HFFc6 (cell line): ENCODE results near the gene TMEM250. TPM values are rescaled to one million over a fixed set of nuclear protein-coding genes. Genes with fewer than 3 reads are reported as not detected.
A peak's percentile ranks its signal among the peaks of the same experiment; 100 is the strongest.
"Not testable (repeated sequence)": the region's sequence is repeated elsewhere in the genome, so short reads cannot be mapped to it uniquely, and the experiment has no call there.

Experiments
- DNase-seq: peaks from one replicate; pipeline ENCODE4 v3.0.0-alpha.2; 2018
- H3K27ac Mint-ChIP-seq: 2 replicates; pipeline ENCODE4 v1.8.0; 2020; ENCODE audit warnings: mild to moderate bottlenecking, mixed read lengths
- H3K27me3 Mint-ChIP-seq: 2 replicates; pipeline ENCODE4 v1.8.0; 2021; ENCODE audit warnings: mild to moderate bottlenecking, moderate library complexity, mixed read lengths; ENCODE audit not compliant: insufficient read depth
- H3K36me3 Mint-ChIP-seq: 2 replicates; pipeline ENCODE4 v1.8.0; 2021; ENCODE audit warnings: low read depth, mixed read lengths
- H3K4me1 Mint-ChIP-seq: 2 replicates; pipeline ENCODE4 v1.8.0; 2020; ENCODE audit warnings: low read depth, mixed read lengths
- H3K4me3 Mint-ChIP-seq: 2 replicates; pipeline ENCODE4 v1.8.0; 2020; ENCODE audit warnings: mild to moderate bottlenecking, moderate library complexity, mixed read lengths
- H3K9me3 Mint-ChIP-seq: 2 replicates; pipeline ENCODE4 v1.8.0; 2020; ENCODE audit warnings: mild to moderate bottlenecking, mixed read lengths
- total RNA-seq, 6 experiments: library from RNA; stranded (reverse); fragmentation: NEBNext Ultra II Directional; extraction: Animal tissue kit (Norgen Biotek cat#: 25700); gene quantifications; 2 replicates in 1 of 6; 3 replicates in 5 of 6; pipeline ENCODE4 v1.2.3, GENCODE V29; 2021
- TF ChIP-seq, protein P1 (sequence below): fragments of 200-600 bp; sonication (generic); IDR thresholded peaks from 2 replicates; pipeline ENCODE4 v1.5.0; 2021; ENCODE audit warnings: antibody characterized with exemption, mild to moderate bottlenecking

Gene TMEM250
- total RNA-seq, 6 experiments from 2014 or later: 31.6 to 45.4 (median 35.7) TPM

DNA sequence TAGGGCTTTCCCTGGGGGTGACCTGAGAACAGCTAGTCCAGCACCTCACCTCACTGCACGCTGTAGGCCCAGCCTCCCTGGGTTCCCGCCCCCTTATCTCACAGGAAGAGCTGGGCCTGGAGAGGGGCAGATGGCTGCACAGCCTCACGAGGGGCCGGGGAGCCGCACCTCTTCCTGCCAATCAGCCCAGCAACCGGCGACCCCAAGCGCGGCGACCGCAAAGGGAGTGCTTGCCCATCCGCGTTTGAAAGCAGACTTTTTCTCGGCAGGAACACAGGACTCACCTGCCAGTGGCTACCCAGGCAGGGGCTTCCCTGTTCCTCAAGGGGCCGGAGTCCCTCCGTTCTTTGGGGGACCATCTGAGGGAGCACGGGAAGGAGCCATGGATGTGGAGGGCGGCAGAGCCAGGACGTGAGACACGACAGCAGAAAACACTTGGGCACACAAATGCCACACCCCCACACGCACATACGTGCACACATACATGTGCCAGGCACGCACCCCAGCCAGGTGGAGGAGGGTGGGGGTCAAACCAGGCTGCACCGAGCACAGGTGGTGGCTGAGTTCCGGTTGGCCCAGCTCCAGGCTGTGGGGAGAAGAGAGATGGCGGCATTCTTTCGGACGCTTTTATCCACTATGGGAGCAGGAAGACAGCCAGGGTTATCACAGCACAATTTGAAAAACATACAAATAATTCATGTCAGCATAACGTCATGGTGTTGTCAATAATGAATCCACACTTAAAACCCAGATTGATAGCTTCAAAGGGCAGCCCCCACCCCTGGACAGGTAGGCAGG lies 11.3 kb downstream of the TMEM250 start:
- Mint-ChIP-seq H3K4me1 (peaks cover 24% of the 10 kb centered on the region), H3K27ac (no peak overlapping the region; the same call in 1 of the 2 replicates), H3K4me3 (no peak overlapping the region), H3K27me3 (peaks cover 5% of the 10 kb centered on the region), H3K9me3 (no peaks in the 10 kb centered on the region), H3K36me3 (no peaks in the 10 kb centered on the region)
- DNase-seq: no peak
- TF ChIP-seq, protein P1, sequence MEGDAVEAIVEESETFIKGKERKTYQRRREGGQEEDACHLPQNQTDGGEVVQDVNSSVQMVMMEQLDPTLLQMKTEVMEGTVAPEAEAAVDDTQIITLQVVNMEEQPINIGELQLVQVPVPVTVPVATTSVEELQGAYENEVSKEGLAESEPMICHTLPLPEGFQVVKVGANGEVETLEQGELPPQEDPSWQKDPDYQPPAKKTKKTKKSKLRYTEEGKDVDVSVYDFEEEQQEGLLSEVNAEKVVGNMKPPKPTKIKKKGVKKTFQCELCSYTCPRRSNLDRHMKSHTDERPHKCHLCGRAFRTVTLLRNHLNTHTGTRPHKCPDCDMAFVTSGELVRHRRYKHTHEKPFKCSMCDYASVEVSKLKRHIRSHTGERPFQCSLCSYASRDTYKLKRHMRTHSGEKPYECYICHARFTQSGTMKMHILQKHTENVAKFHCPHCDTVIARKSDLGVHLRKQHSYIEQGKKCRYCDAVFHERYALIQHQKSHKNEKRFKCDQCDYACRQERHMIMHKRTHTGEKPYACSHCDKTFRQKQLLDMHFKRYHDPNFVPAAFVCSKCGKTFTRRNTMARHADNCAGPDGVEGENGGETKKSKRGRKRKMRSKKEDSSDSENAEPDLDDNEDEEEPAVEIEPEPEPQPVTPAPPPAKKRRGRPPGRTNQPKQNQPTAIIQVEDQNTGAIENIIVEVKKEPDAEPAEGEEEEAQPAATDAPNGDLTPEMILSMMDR: no peak

DNA sequence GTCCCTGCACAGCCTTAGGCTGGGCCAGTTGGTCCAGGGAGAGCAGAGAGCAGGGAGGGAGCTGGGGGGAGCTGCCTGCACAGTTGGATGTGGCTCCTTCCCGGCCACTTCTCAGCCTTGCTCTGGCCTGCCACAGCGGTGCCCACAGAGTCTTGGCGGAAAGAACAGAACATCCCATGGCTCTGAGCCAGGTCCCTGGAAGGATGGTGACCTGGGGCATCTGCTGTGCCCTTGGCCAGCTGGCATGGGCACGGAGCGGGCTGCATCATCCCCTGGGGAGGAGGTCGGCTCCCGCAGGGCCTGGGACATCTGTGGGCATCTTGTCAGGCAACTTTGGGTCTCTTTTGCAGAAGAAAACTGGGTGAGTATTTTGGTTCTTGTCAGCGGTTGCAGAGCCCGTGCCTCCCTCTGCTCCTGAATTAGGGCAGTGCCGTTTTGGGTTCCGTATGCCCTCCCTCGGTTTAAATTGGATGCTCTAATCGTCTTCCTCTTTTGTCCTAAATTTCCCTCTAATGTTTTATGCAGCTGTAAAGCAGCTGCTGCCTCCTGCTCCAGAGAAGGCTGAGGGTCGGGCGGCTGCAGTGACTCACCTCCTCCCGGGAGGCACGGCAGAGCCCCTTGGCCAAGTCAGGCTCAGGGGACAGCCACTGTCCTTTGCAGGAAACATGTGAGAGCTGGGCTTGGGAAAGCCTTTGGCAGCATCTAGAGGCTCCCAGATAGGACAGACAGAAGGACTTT lies 13.1 kb downstream of the TMEM250 start:
- Mint-ChIP-seq H3K9me3 (no peaks in the 10 kb centered on the region), H3K36me3 (no peaks in the 10 kb centered on the region), H3K4me1 (peaks cover 23% of the 10 kb centered on the region), H3K27ac (no peak overlapping the region), H3K27me3 (peaks cover 5% of the 10 kb centered on the region), H3K4me3 (peak overlapping the region; percentile 31)
- DNase-seq: no peak
- TF ChIP-seq, protein P1: no peak

DNA sequence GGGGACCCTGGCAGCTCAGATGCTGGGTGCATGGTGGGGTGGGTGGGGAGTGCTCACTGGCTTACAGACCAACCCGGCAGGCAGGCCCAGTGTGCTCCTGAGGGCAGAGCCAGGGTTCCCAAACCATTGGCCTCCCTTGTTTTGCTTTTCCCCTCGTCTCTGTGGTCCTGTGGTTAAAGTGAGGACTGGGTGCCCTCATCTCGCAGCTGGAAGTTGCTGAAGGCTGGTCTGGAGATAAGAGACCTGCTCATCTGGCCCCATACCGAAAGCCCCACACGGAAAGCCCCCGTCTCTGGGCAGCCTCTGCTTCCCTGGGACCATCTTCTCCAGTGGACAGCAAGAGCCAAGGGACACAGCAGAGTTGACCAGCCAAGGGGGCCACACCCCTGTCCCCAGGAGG lies 13.8 kb downstream of the TMEM250 start:
- peaks cover 5% of the 10 kb centered on the region for H3K27me3 Mint-ChIP-seq
- H3K9me3 Mint-ChIP-seq: no peaks in the 10 kb centered on the region
- no peaks in the 10 kb centered on the region for H3K36me3 Mint-ChIP-seq
- peaks cover 17% of the 10 kb centered on the region for H3K4me1 Mint-ChIP-seq
- no peak for DNase-seq
- no peak overlapping the region for H3K4me3 Mint-ChIP-seq
- H3K27ac Mint-ChIP-seq: no peak overlapping the region
- TF ChIP-seq, protein P1: no peak

DNA sequence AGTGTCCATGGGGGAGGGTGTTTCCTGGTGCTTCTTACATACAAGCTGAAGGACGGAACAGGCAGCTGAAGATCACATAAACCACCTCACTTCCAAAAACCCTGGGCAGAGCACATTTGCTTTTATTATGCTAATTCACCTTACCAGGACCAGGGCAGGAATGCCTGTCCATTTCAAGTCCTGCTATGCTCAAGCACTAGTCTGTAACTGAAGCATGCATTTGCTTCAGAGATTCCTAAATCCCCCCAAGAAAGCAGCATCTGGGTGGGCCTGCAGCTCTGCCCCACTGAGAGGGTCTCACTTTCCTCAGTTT lies 14.2 kb downstream of the TMEM250 start:
- H3K4me1 Mint-ChIP-seq: peaks cover 17% of the 10 kb centered on the region

DNA sequence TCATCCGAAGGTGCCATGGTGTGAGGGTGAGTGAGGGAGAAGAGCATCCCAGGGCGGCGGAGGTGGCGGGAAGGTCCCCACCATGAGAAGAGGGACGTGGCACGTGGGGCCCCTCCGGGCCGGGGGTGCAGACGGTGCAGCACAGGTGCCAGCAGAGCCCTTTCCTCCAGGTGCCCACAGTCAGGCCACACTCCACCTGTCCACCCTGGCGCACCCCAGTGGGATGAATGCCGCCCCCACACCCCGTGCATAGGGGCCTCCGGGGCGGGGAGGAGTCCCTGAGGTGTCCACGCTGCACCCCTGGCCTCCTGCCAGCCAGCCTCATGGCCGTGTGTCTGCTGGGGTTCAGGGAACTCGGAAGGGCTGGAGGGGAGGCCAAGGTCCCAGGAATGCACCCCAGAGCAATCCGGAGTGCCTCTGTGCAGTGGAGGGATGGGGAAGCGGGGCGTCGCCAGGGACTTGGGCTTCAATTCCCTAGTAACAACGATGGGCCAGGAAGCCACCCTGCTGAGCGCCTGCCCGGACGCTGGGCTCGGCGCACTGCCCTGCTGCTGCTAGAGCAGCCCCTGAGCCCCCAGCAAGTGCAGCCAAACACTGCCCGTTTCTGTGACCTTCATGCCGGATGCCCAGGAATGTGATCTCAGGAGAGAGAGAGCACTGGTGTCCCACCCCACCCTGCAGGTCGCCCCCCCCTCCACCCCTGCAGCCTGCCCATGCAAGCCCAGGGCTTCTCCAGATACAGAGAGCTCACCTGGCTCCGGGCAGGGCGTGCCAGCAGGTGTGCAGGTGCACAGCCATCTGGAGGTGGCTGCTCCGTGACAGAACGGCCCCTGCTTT lies 14.8 kb downstream of the TMEM250 start:
- no peaks in the 10 kb centered on the region for H3K9me3 Mint-ChIP-seq
- no peak overlapping the region for H3K4me3 Mint-ChIP-seq
- DNase-seq: no peak
- H3K4me1 Mint-ChIP-seq: peaks cover 17% of the 10 kb centered on the region
- TF ChIP-seq, protein P1: no peak
- H3K36me3 Mint-ChIP-seq: no peaks in the 10 kb centered on the region
- peaks cover 9% of the 10 kb centered on the region for H3K27me3 Mint-ChIP-seq
- no peak overlapping the region for H3K27ac Mint-ChIP-seq

More for the DNA sequence above, 14.2 kb downstream of the TMEM250 start:
- H3K27ac Mint-ChIP-seq: no peak overlapping the region
- no peaks in the 10 kb centered on the region for H3K9me3 Mint-ChIP-seq
- TF ChIP-seq, protein P1: no peak
- DNase-seq: no peak
- H3K27me3 Mint-ChIP-seq: peaks cover 5% of the 10 kb centered on the region
- H3K36me3 Mint-ChIP-seq: no peaks in the 10 kb centered on the region
- no peak overlapping the region for H3K4me3 Mint-ChIP-seq

DNA sequence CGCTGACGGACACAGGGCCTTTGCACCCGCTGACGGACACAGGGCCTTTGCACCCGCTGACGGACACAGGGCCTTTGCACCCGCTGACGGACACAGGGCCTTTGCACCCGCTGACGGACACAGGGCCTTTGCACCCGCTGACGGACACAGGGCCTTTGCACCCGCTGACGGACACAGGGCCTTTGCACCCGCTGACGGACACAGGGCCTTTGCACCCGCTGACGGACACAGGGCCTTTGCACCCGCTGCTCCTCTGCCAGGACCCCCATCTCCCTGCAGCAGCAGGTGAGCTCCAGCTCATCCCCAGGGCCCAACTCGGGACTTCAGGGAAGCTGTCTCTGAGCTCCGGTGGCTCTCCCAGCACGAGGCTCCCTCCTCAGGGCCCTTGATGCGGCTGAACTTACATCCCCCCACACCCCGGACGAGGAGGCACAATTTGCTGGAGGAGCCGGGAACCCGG lies 17.0 kb downstream of the TMEM250 start:
- H3K4me3 Mint-ChIP-seq, H3K27me3 Mint-ChIP-seq, H3K27ac Mint-ChIP-seq, H3K9me3 Mint-ChIP-seq, H3K36me3 Mint-ChIP-seq, DNase-seq: not testable (repeated sequence)
- peaks cover 17% of the 10 kb centered on the region for H3K4me1 Mint-ChIP-seq
